WTC11 (cell line): ENCODE measurements around the gene TIMM50. TPM values are rescaled to one million over a fixed set of nuclear protein-coding genes. Genes with fewer than 3 reads are reported as not detected.

Experiments
- ATAC-seq: fragments of 200-7000 bp; cut with Tn5 transposase; 2 replicates; pipeline ENCODE4 v1.10.0; 2021; ENCODE audit warnings: mild to moderate bottlenecking, moderate library complexity
- CTCF ChIA-PET: fragments of 300-600 bp; sonication (Branson Sonifier 250); formaldehyde crosslinking; loops from one replicate; lab custom pipeline; 2021; ENCODE audit warnings: antibody characterized with exemption; lab: Charles Lee
- POLR2A ChIA-PET: fragments of 350-600 bp; sonication (Branson Sonifier 250); formaldehyde crosslinking; loops from one replicate; lab custom pipeline; 2021; ENCODE audit warnings: antibody characterized with exemption; lab: Charles Lee
- DNase-seq: peaks from one replicate; pipeline ENCODE4 v3.0.0; 2021; ENCODE audit warnings: low spot score
- H3K27ac Mint-ChIP-seq: 2 replicates; pipeline ENCODE4 v1.8.0; 2021; ENCODE audit warnings: mixed read lengths
- H3K27me3 Mint-ChIP-seq: 2 replicates; pipeline ENCODE4 v1.8.0; 2021; ENCODE audit warnings: low read depth, mild to moderate bottlenecking, moderate library complexity, mixed read lengths
- H3K36me3 Mint-ChIP-seq: 2 replicates; pipeline ENCODE4 v1.8.0; 2021; ENCODE audit warnings: mixed read lengths
- H3K4me1 Mint-ChIP-seq: 2 replicates; pipeline ENCODE4 v1.8.0; 2022; ENCODE audit warnings: mixed read lengths
- H3K4me3 Mint-ChIP-seq: 2 replicates; pipeline ENCODE4 v1.8.0; 2021; ENCODE audit warnings: mild to moderate bottlenecking, moderate library complexity, mixed read lengths
- H3K9me3 Mint-ChIP-seq: 2 replicates; pipeline ENCODE4 v1.8.0; 2021; ENCODE audit warnings: mixed read lengths
- ATF6 ChIP-seq: sonication (generic); formaldehyde crosslinking; IDR thresholded peaks from 2 replicates; pipeline ENCODE4 v1.8.1; 2023; ENCODE audit warnings: mild to moderate bottlenecking, missing genetic modification reagents
- CBFB ChIP-seq: sonication (generic); formaldehyde crosslinking; IDR thresholded peaks from 2 replicates; pipeline ENCODE4 v1.8.1; 2022; ENCODE audit warnings: mild to moderate bottlenecking, low read depth, missing genetic modification reagents
- CREB1 ChIP-seq: sonication (generic); formaldehyde crosslinking; IDR thresholded peaks from 2 replicates; pipeline ENCODE4 v1.8.0; 2023; ENCODE audit warnings: mild to moderate bottlenecking, missing genetic modification reagents
- CREM ChIP-seq: sonication (generic); formaldehyde crosslinking; IDR thresholded peaks from 2 replicates; pipeline ENCODE4 v1.8.1; 2022; ENCODE audit warnings: mild to moderate bottlenecking, missing genetic modification reagents, moderate library complexity
- E2F4 ChIP-seq: sonication (generic); formaldehyde crosslinking; IDR thresholded peaks from 2 replicates; pipeline ENCODE4 v1.8.1; 2022; ENCODE audit warnings: low read depth, mild to moderate bottlenecking, moderate library complexity, missing genetic modification reagents, borderline replicate concordance
- ELF4 ChIP-seq: sonication (generic); formaldehyde crosslinking; IDR thresholded peaks from 2 replicates; pipeline ENCODE4 v1.8.1; 2022; ENCODE audit warnings: low read depth, mild to moderate bottlenecking, moderate library complexity, missing genetic modification reagents
- ESRRA ChIP-seq: sonication (generic); formaldehyde crosslinking; IDR thresholded peaks from 2 replicates; pipeline ENCODE4 v1.8.1; 2022; ENCODE audit warnings: mild to moderate bottlenecking, missing genetic modification reagents, borderline replicate concordance
- GRHL2 ChIP-seq: fragments of 250-450 bp; sonication (Bioruptor Pico); IDR thresholded peaks from 2 replicates; pipeline ENCODE4 v1.8.0; 2022; ENCODE audit warnings: mild to moderate bottlenecking, moderate library complexity; ENCODE audit not compliant: insufficient replicate concordance, severe bottlenecking
- HMGA2 ChIP-seq: fragments of 250-450 bp; sonication (Bioruptor Pico); IDR thresholded peaks from 2 replicates; pipeline ENCODE4 v1.4.0; 2021; ENCODE audit warnings: mild to moderate bottlenecking, moderate library complexity
- JAZF1 ChIP-seq: fragments of 250-450 bp; sonication (Bioruptor Pico); IDR thresholded peaks from 2 replicates; pipeline ENCODE4 v1.9.0; 2021; ENCODE audit warnings: moderate library complexity, mild to moderate bottlenecking, inconsistent platforms
- JUN ChIP-seq: sonication (generic); formaldehyde crosslinking; IDR thresholded peaks from 2 replicates; pipeline ENCODE4 v1.8.0; 2023; ENCODE audit warnings: mild to moderate bottlenecking, missing genetic modification reagents
- NFYB ChIP-seq: sonication (generic); formaldehyde crosslinking; conservative IDR thresholded peaks from 2 replicates; pipeline ENCODE4 v1.8.0; 2022; ENCODE audit warnings: low read depth, missing genetic modification reagents
- SOX15 ChIP-seq: fragments of 250-450 bp; sonication (Bioruptor Pico); IDR thresholded peaks from 2 replicates; pipeline ENCODE4 v1.9.0; 2021; ENCODE audit warnings: mild to moderate bottlenecking
- SP1 ChIP-seq: sonication (generic); formaldehyde crosslinking; conservative IDR thresholded peaks from 2 replicates; pipeline ENCODE4 v1.8.1; 2022; ENCODE audit warnings: missing genetic modification reagents
- TEAD4 ChIP-seq: sonication (generic); formaldehyde crosslinking; IDR thresholded peaks from 2 replicates; pipeline ENCODE4 v1.8.0; 2022; ENCODE audit warnings: mild to moderate bottlenecking, missing genetic modification reagents
- TP53 ChIP-seq: sonication (generic); formaldehyde crosslinking; IDR thresholded peaks from 2 replicates; pipeline ENCODE4 v1.8.1; 2023; ENCODE audit warnings: mild to moderate bottlenecking, missing genetic modification reagents
- total RNA-seq: library from RNA; stranded (reverse); gene quantifications from 3 replicates; pipeline ENCODE4 v1.2.3, GENCODE V29; 2021
- TF ChIP-seq, protein P1 (sequence below): sonication (generic); formaldehyde crosslinking; IDR thresholded peaks from 2 replicates; pipeline ENCODE4 v1.8.0; 2022; ENCODE audit warnings: mild to moderate bottlenecking, missing genetic modification reagents
- TF ChIP-seq, protein P2 (sequence below): fragments of 250-450 bp; sonication (Bioruptor Pico); IDR thresholded peaks from 2 replicates; pipeline ENCODE4 v1.9.0; 2021; ENCODE audit warnings: mild to moderate bottlenecking
- TF ChIP-seq, protein P3 (sequence below): sonication (generic); formaldehyde crosslinking; IDR thresholded peaks from 2 replicates; pipeline ENCODE4 v1.8.1; 2023; ENCODE audit warnings: mild to moderate bottlenecking, missing genetic modification reagents
- TF ChIP-seq, protein P4 (sequence below): sonication (generic); formaldehyde crosslinking; IDR thresholded peaks from 2 replicates; pipeline ENCODE4 v1.8.1; 2023; ENCODE audit warnings: mild to moderate bottlenecking, missing genetic modification reagents, borderline replicate concordance

The TIMM50 gene
- total RNA-seq, 1 experiment from 2014 or later, result 154 TPM

DNA sequence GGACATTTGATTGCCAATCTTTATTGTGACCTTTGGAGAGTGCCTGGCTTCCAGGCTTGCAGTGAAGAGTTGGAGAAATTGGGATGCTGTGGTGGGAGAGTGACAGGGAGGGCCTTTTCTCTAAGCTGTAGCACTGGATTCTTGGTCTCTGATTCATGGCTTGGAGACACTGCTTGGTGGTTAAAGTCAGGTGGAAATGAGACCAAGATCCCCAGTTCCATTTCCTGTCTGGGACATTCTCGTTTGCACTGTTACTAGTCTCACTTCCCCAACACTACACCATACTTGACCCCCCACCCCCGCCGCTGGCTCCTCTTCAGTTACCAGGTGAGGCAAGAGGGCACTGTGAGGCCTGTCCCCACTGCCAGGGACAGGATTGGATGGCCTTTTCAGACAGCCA is 32.4 kb upstream of the TIMM50 start:
- H3K4me3 Mint-ChIP-seq, result no peak overlapping the region
- DNase-seq (no peak), ATAC-seq (no peak)
- no peak for TF ChIP-seq TP53 (CRISPR knock-in tag)
- TF ChIP-seq TEAD4 (CRISPR knock-in tag), result no peak
- TF ChIP-seq, protein P1, sequence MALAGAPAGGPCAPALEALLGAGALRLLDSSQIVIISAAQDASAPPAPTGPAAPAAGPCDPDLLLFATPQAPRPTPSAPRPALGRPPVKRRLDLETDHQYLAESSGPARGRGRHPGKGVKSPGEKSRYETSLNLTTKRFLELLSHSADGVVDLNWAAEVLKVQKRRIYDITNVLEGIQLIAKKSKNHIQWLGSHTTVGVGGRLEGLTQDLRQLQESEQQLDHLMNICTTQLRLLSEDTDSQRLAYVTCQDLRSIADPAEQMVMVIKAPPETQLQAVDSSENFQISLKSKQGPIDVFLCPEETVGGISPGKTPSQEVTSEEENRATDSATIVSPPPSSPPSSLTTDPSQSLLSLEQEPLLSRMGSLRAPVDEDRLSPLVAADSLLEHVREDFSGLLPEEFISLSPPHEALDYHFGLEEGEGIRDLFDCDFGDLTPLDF (CRISPR knock-in tag), result no peak
- no peak for TF ChIP-seq NFYB (CRISPR knock-in tag)
- TF ChIP-seq CREM (CRISPR knock-in tag), result no peak
- TF ChIP-seq, protein P2, sequence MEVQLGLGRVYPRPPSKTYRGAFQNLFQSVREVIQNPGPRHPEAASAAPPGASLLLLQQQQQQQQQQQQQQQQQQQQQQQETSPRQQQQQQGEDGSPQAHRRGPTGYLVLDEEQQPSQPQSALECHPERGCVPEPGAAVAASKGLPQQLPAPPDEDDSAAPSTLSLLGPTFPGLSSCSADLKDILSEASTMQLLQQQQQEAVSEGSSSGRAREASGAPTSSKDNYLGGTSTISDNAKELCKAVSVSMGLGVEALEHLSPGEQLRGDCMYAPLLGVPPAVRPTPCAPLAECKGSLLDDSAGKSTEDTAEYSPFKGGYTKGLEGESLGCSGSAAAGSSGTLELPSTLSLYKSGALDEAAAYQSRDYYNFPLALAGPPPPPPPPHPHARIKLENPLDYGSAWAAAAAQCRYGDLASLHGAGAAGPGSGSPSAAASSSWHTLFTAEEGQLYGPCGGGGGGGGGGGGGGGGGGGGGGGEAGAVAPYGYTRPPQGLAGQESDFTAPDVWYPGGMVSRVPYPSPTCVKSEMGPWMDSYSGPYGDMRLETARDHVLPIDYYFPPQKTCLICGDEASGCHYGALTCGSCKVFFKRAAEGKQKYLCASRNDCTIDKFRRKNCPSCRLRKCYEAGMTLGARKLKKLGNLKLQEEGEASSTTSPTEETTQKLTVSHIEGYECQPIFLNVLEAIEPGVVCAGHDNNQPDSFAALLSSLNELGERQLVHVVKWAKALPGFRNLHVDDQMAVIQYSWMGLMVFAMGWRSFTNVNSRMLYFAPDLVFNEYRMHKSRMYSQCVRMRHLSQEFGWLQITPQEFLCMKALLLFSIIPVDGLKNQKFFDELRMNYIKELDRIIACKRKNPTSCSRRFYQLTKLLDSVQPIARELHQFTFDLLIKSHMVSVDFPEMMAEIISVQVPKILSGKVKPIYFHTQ, result no peak
- no peak for TF ChIP-seq CREB1
- no peak for TF ChIP-seq GRHL2 (CRISPR knock-in tag)
- TF ChIP-seq SOX15 (CRISPR knock-in tag), result no peak
- no peak for TF ChIP-seq SP1 (CRISPR knock-in tag)
- TF ChIP-seq, protein P3, sequence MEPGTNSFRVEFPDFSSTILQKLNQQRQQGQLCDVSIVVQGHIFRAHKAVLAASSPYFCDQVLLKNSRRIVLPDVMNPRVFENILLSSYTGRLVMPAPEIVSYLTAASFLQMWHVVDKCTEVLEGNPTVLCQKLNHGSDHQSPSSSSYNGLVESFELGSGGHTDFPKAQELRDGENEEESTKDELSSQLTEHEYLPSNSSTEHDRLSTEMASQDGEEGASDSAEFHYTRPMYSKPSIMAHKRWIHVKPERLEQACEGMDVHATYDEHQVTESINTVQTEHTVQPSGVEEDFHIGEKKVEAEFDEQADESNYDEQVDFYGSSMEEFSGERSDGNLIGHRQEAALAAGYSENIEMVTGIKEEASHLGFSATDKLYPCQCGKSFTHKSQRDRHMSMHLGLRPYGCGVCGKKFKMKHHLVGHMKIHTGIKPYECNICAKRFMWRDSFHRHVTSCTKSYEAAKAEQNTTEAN (CRISPR knock-in tag), result no peak
- TF ChIP-seq CBFB (CRISPR knock-in tag), result no peak
- no peak for TF ChIP-seq JUN
- TF ChIP-seq E2F4, result no peak
- no peak for TF ChIP-seq JAZF1
- no peak for TF ChIP-seq ESRRA
- TF ChIP-seq ELF4 (CRISPR knock-in tag), result no peak
- TF ChIP-seq ATF6 (CRISPR knock-in tag), result no peak
- TF ChIP-seq, protein P4, sequence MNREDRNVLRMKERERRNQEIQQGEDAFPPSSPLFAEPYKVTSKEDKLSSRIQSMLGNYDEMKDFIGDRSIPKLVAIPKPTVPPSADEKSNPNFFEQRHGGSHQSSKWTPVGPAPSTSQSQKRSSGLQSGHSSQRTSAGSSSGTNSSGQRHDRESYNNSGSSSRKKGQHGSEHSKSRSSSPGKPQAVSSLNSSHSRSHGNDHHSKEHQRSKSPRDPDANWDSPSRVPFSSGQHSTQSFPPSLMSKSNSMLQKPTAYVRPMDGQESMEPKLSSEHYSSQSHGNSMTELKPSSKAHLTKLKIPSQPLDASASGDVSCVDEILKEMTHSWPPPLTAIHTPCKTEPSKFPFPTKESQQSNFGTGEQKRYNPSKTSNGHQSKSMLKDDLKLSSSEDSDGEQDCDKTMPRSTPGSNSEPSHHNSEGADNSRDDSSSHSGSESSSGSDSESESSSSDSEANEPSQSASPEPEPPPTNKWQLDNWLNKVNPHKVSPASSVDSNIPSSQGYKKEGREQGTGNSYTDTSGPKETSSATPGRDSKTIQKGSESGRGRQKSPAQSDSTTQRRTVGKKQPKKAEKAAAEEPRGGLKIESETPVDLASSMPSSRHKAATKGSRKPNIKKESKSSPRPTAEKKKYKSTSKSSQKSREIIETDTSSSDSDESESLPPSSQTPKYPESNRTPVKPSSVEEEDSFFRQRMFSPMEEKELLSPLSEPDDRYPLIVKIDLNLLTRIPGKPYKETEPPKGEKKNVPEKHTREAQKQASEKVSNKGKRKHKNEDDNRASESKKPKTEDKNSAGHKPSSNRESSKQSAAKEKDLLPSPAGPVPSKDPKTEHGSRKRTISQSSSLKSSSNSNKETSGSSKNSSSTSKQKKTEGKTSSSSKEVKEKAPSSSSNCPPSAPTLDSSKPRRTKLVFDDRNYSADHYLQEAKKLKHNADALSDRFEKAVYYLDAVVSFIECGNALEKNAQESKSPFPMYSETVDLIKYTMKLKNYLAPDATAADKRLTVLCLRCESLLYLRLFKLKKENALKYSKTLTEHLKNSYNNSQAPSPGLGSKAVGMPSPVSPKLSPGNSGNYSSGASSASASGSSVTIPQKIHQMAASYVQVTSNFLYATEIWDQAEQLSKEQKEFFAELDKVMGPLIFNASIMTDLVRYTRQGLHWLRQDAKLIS, result no peak
- no peak for TF ChIP-seq HMGA2 (CRISPR knock-in tag)
- peaks cover 19% of the 10 kb centered on the region for H3K4me1 Mint-ChIP-seq
- H3K27me3 Mint-ChIP-seq, result no peaks in the 10 kb centered on the region
- peaks cover 49% of the 10 kb centered on the region for H3K36me3 Mint-ChIP-seq
- H3K9me3 Mint-ChIP-seq, result no peaks in the 10 kb centered on the region
- H3K27ac Mint-ChIP-seq, result peak overlapping the region; percentile 82; the same call in 1 of the 2 replicates
- CTCF ChIA-PET, result interaction anchor here (1.4 kb wide), 1 partner anchor 26 kb away, joined by 4 read pairs; no protein-coding TSS in a partner anchor
- POLR2A ChIA-PET, result interaction anchor here (0.6 kb wide), 1 partner anchor 29 kb away, joined by 3 read pairs; no protein-coding TSS in a partner anchor
